ENCODE data around the gene CFL1.
A peak's percentile ranks its signal among the peaks of the same experiment; 100 is the strongest.
"Not testable (repeated sequence)": the region's sequence is repeated elsewhere in the genome, so short reads cannot be mapped to it uniquely, and the experiment has no call there.

The CFL1 gene

GRCh38 chr11:65842144-65842543 is 15.8 kb downstream of the CFL1 start:
- DNase-seq (ENCODE audit: low read depth, low spot score): no peak

DNA sequence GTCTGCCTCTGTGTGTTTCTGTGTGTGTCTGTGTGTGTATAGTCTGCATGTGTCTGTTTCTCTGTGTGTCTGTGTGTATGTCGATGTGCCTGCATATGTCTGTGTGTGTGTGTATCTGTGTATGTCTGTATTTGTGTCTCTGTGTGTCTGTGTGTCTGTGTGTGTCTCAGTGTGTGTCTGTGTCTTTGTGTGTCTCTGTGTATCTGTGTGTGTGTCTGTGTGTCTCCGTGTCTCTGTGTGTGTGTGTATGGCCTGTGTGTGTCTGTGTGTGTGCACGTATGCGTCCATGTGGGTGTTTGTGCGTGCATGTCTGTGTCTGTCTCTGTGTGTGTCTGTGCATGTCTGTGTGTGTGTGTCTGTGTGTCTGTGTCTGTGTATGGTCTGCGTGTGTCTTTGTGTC is 23.8 kb downstream of the CFL1 start:
- DNase-seq (ENCODE audit: low read depth, low spot score): no peak

GRCh38 chr11:65833297-65834030 is 24.5 kb downstream of the CFL1 start, which contains the start of gene SNX32:
TSS of gene SNX32 (plus strand) at chr11:65833963. CDS start at chr11:65834066, 103 bp downstream.
- DNase-seq (ENCODE audit: low read depth, low spot score): peak; percentile 97

DNA sequence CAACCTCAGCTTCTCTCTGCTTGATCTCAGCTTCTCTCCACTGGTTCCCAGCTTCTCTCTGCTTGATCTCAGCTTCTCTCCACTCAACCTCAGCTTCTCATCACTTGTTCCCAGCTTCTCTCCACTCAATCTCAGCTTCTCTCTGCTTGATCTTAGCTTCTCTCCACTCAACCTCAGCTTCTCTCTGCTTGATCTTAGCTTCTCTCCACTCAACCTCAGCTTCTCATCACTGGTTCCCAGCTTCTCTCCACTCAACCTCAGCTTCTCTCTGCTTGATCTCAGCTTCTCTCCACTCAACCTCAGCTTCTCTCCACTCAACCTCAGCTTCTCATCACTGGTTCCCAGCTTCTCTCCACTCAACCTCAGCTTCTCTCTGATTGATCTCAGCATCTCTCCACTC is 25.7 kb downstream of the CFL1 start:
- DNase-seq (ENCODE audit: low read depth, low spot score): not testable (repeated sequence)

DNA sequence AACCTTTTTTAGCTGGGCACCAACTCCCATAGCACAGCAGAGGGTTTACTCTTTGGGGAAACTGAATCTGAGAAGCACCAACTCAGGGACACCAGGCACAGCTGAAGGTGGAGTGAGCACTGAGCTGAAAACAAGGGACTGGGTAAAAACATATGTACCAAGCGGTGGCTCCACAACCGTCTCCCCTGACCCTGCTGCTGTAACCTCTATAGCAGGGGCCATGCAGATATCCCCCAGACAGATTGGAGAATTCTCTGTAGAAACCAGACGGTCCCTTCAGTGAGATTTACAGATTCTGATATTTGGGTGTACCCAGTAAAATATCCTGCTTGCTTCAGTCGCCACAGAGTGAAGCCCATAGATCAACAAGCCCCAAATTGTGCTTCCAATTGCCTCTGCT is 28.5 kb downstream of the CFL1 start:
- no peak for DNase-seq (ENCODE audit: low read depth, low spot score)

GRCh38 chr11:65826984-65827735 is 30.8 kb downstream of the CFL1 start:
- DNase-seq (ENCODE audit: low read depth, low spot score): no peak

GRCh38 chr11:65822776-65823528 is 35.0 kb downstream of the CFL1 start:
- DNase-seq (ENCODE audit: low read depth, low spot score): no peak

GRCh38 chr11:65821107-65821506 is 36.9 kb downstream of the CFL1 start:
- no peak for DNase-seq (ENCODE audit: low read depth, low spot score)

- DNase-seq (ENCODE audit: low read depth, low spot score): peak; percentile 93
Observed at GRCh38 chr11:65817835-65818680, 39.9 kb downstream of the CFL1 start.

DNA sequence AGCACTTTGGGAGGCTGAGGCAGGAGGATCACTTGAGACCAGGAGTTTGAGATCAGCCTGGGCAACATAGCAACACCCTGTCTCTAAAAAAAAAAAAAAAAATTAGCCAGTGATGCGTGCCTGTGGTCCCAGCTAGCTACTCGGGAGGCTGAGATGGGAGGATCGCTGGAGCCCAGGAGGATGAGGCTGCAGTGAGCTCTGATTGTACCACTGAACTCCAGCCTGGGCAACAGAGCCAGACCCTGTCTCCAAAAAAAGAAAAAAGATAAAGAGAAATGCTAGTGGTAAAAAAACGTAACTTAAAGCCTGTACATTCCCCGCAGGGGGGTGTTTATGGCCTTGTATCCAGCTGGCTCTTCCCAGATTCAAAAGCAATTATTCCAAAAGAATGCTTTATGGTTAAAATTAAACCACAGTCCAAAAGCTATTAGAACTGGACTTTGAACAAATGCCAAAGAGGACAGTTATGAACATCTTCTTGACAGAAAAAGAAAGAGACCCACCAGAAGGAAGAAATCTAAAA is 40.6 kb downstream of the CFL1 start:
- no peak for DNase-seq (ENCODE audit: low read depth, low spot score)

DNA sequence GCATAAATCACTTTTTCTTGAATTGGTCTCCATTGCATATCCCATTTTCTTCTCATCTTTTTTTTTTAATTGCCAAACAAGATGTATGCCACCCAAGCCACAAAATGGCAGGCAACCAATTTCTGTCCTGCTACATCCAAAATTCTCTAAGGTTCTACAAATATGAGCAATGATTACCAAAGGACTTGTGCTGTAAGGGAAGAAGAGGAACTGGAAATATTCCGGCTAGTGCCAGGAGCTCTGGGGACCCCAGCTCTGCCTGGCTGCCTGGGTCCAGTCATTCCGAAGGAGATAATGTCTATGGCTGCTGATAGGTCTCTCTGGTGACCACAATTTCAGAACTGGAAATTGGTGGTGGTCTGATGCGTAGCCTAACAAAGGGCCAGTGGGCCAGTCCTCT is 41.3 kb downstream of the CFL1 start:
- no peak for DNase-seq (ENCODE audit: low read depth, low spot score)

GRCh38 chr11:65814986-65815565 is 42.9 kb downstream of the CFL1 start:
- no peak for DNase-seq (ENCODE audit: low read depth, low spot score)

DNA sequence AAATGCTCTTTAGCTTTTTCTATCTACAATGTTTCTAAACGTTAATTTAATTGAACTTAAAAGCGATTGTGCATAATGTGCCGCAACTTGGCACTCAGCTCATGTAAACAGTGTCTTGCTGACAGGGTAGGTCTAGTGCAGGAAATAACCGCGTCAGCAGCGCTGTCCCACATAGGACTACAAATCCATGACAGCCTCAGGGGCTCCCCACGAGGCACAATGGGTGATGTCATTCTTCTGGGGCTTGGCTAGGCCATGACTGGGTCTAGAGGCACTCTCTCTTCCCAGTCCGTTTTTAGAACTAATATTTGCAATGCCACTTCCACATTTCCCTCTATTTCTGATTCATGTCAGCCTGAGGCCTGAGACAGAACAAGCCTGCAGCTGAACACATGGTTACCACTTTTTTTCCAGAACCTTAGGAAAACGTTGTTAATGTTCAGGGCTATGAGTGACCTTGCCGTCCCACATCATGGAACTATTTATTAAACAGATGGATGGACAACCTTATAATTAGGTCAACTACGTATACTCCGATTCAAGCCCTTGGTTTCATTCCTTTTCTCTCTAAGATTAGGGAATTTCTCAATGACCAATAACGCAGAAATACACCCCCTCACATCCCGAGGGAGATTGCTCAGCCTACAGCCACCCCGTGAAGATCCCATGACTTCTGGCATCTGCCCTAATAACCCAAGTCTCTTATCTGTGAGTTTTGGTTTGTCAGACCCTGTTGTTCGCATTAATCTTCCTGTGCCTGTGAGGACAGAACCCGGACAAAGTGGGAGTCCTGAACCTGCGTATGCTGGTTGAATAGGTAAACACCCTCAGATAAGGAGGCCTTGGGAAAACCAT is 43.6 kb downstream of the CFL1 start:
- no peak for DNase-seq (ENCODE audit: low read depth, low spot score)

GRCh38 chr11:65811764-65812475 is 46.1 kb downstream of the CFL1 start:
- DNase-seq (ENCODE audit: low read depth, low spot score): no peak

DNA sequence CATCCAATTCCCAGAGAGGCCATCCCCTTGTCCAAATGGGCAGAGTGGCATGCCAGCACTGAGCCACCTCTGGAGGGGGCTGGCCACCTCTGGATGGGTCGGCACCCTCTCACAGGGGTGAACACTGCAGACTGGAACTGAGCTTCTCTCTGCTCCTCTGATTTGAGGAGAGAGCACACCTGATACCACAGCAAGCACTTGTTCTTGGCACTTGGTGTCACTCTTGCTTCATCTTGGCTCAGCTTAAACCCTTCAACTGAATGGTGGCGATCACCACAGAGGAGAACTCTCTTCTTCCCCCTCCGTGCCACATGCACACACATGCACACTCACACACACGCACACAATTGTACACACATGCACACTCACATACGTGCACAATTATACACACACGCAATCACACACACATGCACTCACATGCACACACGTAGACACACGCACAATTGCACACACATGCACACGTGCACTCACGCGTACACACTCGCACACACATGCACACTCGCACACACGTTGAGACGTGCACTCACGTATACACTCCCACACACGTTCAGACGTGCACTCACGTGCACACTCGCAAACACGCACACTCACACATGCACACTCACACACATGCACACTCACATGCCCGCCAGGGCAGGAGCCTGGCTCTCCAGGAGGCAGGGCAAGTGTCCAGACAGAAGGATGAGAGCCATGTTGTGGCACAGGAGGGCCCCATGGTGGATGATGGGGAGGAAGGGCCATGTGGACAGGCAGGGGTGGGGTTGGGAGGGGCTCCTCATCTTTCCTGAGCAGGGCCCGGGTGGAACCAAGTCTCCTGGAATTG is 47.7 kb downstream of the CFL1 start:
- no peak for DNase-seq (ENCODE audit: low read depth, low spot score)

GRCh38 chr11:65809496-65809895 is 48.5 kb downstream of the CFL1 start:
- no peak for DNase-seq (ENCODE audit: low read depth, low spot score)

DNA sequence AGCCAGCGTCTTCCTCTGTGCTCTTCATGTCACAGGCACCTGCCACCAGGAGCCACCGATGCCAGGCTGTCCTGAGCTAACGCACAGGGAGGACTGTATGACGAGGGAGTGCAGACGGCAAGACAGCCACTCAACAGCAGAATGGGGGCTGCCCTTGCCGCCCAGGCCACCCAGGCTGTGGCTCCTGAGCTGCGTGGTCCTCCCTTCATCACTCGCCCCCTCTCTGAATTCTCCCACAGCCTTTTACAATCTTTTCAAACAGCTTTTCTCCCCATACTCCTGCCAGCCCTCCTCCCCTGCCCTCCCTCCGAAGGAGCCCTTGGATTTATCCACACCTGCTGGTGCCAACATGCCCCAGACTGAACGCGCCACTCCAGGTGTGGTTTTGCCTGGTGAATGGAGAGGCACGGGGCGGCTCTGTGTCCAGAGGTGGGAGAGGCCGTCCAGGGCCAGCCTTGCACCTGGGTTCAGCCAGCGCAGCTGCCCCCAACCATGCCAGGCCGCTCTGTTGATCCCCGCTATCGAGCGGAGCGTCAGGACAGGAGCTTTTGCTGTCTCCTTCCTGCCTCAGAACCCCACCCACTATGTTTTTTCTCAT is 49.1 kb downstream of the CFL1 start:
- no peak for DNase-seq (ENCODE audit: low read depth, low spot score)

GRCh38 chr11:65806979-65807378 is 51.0 kb downstream of the CFL1 start:
- no peak for DNase-seq (ENCODE audit: low read depth, low spot score)
